ENCODE results near the gene TRPV5. TPM values are rescaled to one million over a fixed set of nuclear protein-coding genes. Genes with fewer than 3 reads are reported as not detected.

TRPV5 gene
- total and polyA plus RNA-seq, 2 experiments from 2014 or later = not detected

GRCh38 chr7:142927085-142927745 is 6.3 kb downstream of the TRPV5 start:
- WGBS (ENCODE audit: low lambda C conversion rate, missing lambda C conversion rate) = 79% methylated on average over 7 of the region's 7 CpGs
- Histone ChIP-seq H3K4me2 (no peak overlapping the region), H3K4me3 (no peak overlapping the region), H3K27me3 (no peaks in the 10 kb centered on the region), H3K27ac (no peak overlapping the region), H4K20me1 (ENCODE audit: insufficient read depth, poor library complexity, severe bottlenecking) (no peaks in the 10 kb centered on the region), H3K79me2 (no peaks in the 10 kb centered on the region), H3K9me3 (ENCODE audit: low read depth) (no peaks in the 10 kb centered on the region), H3K9me2 (replicated peaks; ENCODE audit: insufficient read depth) (no peaks in the 10 kb centered on the region), H2AFZ (no peak overlapping the region), H3K36me3 (replicated peaks; ENCODE audit: insufficient read depth, low read depth) (no peaks in the 10 kb centered on the region), H3K4me1 (ENCODE audit: insufficient read depth) (peaks cover 9% of the 10 kb centered on the region)
- no peak for TF ChIP-seq CTCF (IDR thresholded peaks at IDR 0.05; ENCODE audit: poor library complexity)
- TF ChIP-seq EZH2phosphoT487 (IDR thresholded peaks at IDR 0.05; ENCODE audit: low read depth, severe bottlenecking, unreplicated experiment) = no peak
- no peak for TF ChIP-seq EZH2 (IDR thresholded peaks at IDR 0.05; ENCODE audit: borderline replicate concordance)
- DNase-seq (ENCODE audit: low spot score) = no peak

- H3K27ac ChIP-seq = no peak overlapping the region
- no peaks in the 10 kb centered on the region for H4K20me1 ChIP-seq (ENCODE audit: insufficient read depth, poor library complexity, severe bottlenecking)
- H3K27me3 ChIP-seq = no peaks in the 10 kb centered on the region
- H3K4me1 ChIP-seq (ENCODE audit: insufficient read depth) = peaks cover 9% of the 10 kb centered on the region
- H3K36me3 ChIP-seq (replicated peaks; ENCODE audit: insufficient read depth, low read depth) = no peaks in the 10 kb centered on the region
- H3K79me2 ChIP-seq = no peaks in the 10 kb centered on the region
- H3K4me3 ChIP-seq = no peak overlapping the region
- no peak overlapping the region for H3K4me2 ChIP-seq
- TF ChIP-seq CTCF (IDR thresholded peaks at IDR 0.05; ENCODE audit: poor library complexity) = no peak
- no peak for TF ChIP-seq EZH2phosphoT487 (IDR thresholded peaks at IDR 0.05; ENCODE audit: low read depth, severe bottlenecking, unreplicated experiment)
- TF ChIP-seq EZH2 (IDR thresholded peaks at IDR 0.05; ENCODE audit: borderline replicate concordance) = no peak
- no peaks in the 10 kb centered on the region for H3K9me2 ChIP-seq (replicated peaks; ENCODE audit: insufficient read depth)
- no peak for DNase-seq (ENCODE audit: low spot score)
- no peaks in the 10 kb centered on the region for H3K9me3 ChIP-seq (ENCODE audit: low read depth)
- H2AFZ ChIP-seq = no peak overlapping the region
- 74% methylated on average over 12 of the region's 12 CpGs for WGBS (ENCODE audit: low lambda C conversion rate, missing lambda C conversion rate)
Observed at GRCh38 chr7:142925413-142925812, 8.1 kb downstream of the TRPV5 start.

- peak overlapping the region; percentile 66 for H3K27ac ChIP-seq
Observed at GRCh38 chr7:142923391-142923790, 10.2 kb downstream of the TRPV5 start.

GRCh38 chr7:142919656-142920055 is 13.9 kb downstream of the TRPV5 start:
- H2AFZ ChIP-seq = no peak overlapping the region
- H3K9me3 ChIP-seq (ENCODE audit: low read depth) = no peaks in the 10 kb centered on the region
- H3K79me2 ChIP-seq = no peaks in the 10 kb centered on the region
- peaks cover 9% of the 10 kb centered on the region for H3K4me1 ChIP-seq (ENCODE audit: insufficient read depth)
- no peak overlapping the region for H3K4me2 ChIP-seq
- H3K27ac ChIP-seq = no peak overlapping the region
- no peaks in the 10 kb centered on the region for H4K20me1 ChIP-seq (ENCODE audit: insufficient read depth, poor library complexity, severe bottlenecking)
- WGBS (ENCODE audit: low lambda C conversion rate, missing lambda C conversion rate) = 97% methylated on average over 3 of the region's 3 CpGs
- H3K4me3 ChIP-seq = no peak overlapping the region
- no peaks in the 10 kb centered on the region for H3K9me2 ChIP-seq (replicated peaks; ENCODE audit: insufficient read depth)
- no peaks in the 10 kb centered on the region for H3K27me3 ChIP-seq
- TF ChIP-seq EZH2 (IDR thresholded peaks at IDR 0.05; ENCODE audit: borderline replicate concordance) (no peak), CTCF (IDR thresholded peaks at IDR 0.05; ENCODE audit: poor library complexity) (no peak), EZH2phosphoT487 (IDR thresholded peaks at IDR 0.05; ENCODE audit: low read depth, severe bottlenecking, unreplicated experiment) (no peak)
- no peak for DNase-seq (ENCODE audit: low spot score)
- H3K36me3 ChIP-seq (replicated peaks; ENCODE audit: insufficient read depth, low read depth) = no peaks in the 10 kb centered on the region

More at GRCh38 chr7:142923391-142923790, 10.2 kb downstream of the TRPV5 start:
- 39% methylated on average over 2 of the region's 2 CpGs for WGBS (ENCODE audit: low lambda C conversion rate, missing lambda C conversion rate)
- Histone ChIP-seq H3K4me2 (peak overlapping the region; percentile 26), H3K79me2 (no peaks in the 10 kb centered on the region), H3K9me2 (replicated peaks; ENCODE audit: insufficient read depth) (no peaks in the 10 kb centered on the region), H3K4me1 (ENCODE audit: insufficient read depth) (peaks cover 9% of the 10 kb centered on the region), H3K27me3 (no peaks in the 10 kb centered on the region), H3K4me3 (no peak overlapping the region), H2AFZ (no peak overlapping the region), H3K36me3 (replicated peaks; ENCODE audit: insufficient read depth, low read depth) (no peaks in the 10 kb centered on the region), H3K9me3 (ENCODE audit: low read depth) (no peaks in the 10 kb centered on the region), H4K20me1 (ENCODE audit: insufficient read depth, poor library complexity, severe bottlenecking) (no peaks in the 10 kb centered on the region)
- DNase-seq (ENCODE audit: low spot score) = no peak
- no peak for TF ChIP-seq EZH2 (IDR thresholded peaks at IDR 0.05; ENCODE audit: borderline replicate concordance)
- no peak for TF ChIP-seq EZH2phosphoT487 (IDR thresholded peaks at IDR 0.05; ENCODE audit: low read depth, severe bottlenecking, unreplicated experiment)

All from hepatocyte (in vitro differentiated cells).